ENCODE measurements around the gene ABL1. TPM values are rescaled to one million over a fixed set of nuclear protein-coding genes. Genes with fewer than 3 reads are reported as not detected.

Gene ABL1
- polyA plus RNA-seq, 10 donors = 49.5 to 75.8 (median 61.8) TPM

GRCh38 chr9:130930804-130931349 is 95.8 kb downstream of the ABL1 start:
- no peak for DNase-seq

GRCh38 chr9:130931508-130932254 is 96.6 kb downstream of the ABL1 start:
- peak in 1 of 3 donors; percentile 80 for DNase-seq

- DNase-seq = peak in 1 of 3 donors; percentile 47
Measured at GRCh38 chr9:130932255-130933079, 97.4 kb downstream of the ABL1 start.

GRCh38 chr9:130933114-130934046 is 98.3 kb downstream of the ABL1 start:
- no peak for DNase-seq

- DNase-seq = no peak
Measured at GRCh38 chr9:130934246-130934645, 99.2 kb downstream of the ABL1 start.

GRCh38 chr9:130934702-130935647 is 99.9 kb downstream of the ABL1 start:
- no peak for DNase-seq

GRCh38 chr9:130935648-130936271 is 100.7 kb downstream of the ABL1 start:
- no peak for DNase-seq

GRCh38 chr9:130936285-130937117 is 101.4 kb downstream of the ABL1 start:
- DNase-seq = no peak

Other genes with a start within 250 kb of the ABL1 start
- gene PRDM12, start 170.7 kb upstream of the ABL1 start, polyA plus RNA-seq (ENCODE audit: insufficient read length in 10 of 10) = not detected
- 10 to 100 TPM; 19.7 to 31.6 (median 25.1) TPM for gene EXOSC2, start 141.5 kb upstream of the ABL1 start, polyA plus RNA-seq (ENCODE audit: insufficient read length in 10 of 10)
- gene QRFP, start 61.6 kb downstream of the ABL1 start, polyA plus RNA-seq (ENCODE audit: insufficient read length in 10 of 10) = under 1 TPM; 0.18 to 0.59 (median 0.29) TPM
- under 1 TPM in 2 of 10 donors, not detected in 8; 0.12 to 0.22 TPM for gene FIBCD1, start 104.0 kb downstream of the ABL1 start, polyA plus RNA-seq (ENCODE audit: insufficient read length in 10 of 10)
- gene LAMC3, start 173.9 kb downstream of the ABL1 start, polyA plus RNA-seq (ENCODE audit: insufficient read length in 10 of 10) = 1 to 10 TPM; 1.1 to 8.4 (median 2.4) TPM